ENCODE results near the gene KCNAB3.

- TF ChIP-seq CTCF (IDR thresholded peaks at IDR 0.05) (no peak), POLR2AphosphoS5 (IDR thresholded peaks at IDR 0.05) (peak in 2 of 3 donors; percentile 26 to 32), POLR2A (IDR thresholded peaks at IDR 0.05) (peak in 1 of 2 donors; percentile 32), EP300 (IDR thresholded peaks at IDR 0.05) (peak; percentile 16)
Measured at GRCh38 chr17:7931709-7932482, 2.2 kb upstream of the KCNAB3 start, which contains the start of the genes CNTROB and TRAPPC1.

Measured in suprapubic skin (tissue), 4 donors.